Small intestine (tissue), 4 donors: ENCODE data around the gene GABRA5. TPM values are rescaled to one million over a fixed set of nuclear protein-coding genes. Genes with fewer than 3 reads are reported as not detected.

Experiments
- polyA plus RNA-seq, 4 donors: library from polyadenylated mRNA; stranded (reverse) in 3 of 4; unstranded in 1 of 4; fragments of 200-250 nt in 3 of 4; fragments of 120-200 nt in 1 of 4; gene quantifications; one replicate each; pipeline versions ENCODE4 v1.2.1 to v1.2.3, GENCODE V29; 2013
- donor health status: healthy with polysubstance abuse.
- donor health status: Bipolar disorder and iron deficiency.
- donor health status: healthy.

The GABRA5 gene
- polyA plus RNA-seq, 4 donors: 0.03 to 0.04 TPM; not detected in 2

Other genes with a start within 250 kb of the GABRA5 start
- gene GABRB3, start 94.0 kb upstream of the GABRA5 start, polyA plus RNA-seq: 1 to 10 TPM in 2 of 4 donors, under 1 TPM in 1, not detected in 1; 0.27 to 2.0 (median 1.3) TPM
- under 1 TPM in 1 of 4 donors, not detected in 3; 0.41 TPM for gene GABRG3, start 104.1 kb downstream of the GABRA5 start, polyA plus RNA-seq